Measurements from ENCODE around the gene SEPTIN5. TPM values are rescaled to one million over a fixed set of nuclear protein-coding genes. Genes with fewer than 3 reads are reported as not detected.

Gene SEPTIN5
- total RNA-seq, 1 experiment from 2014 or later: 2.0 TPM

- no peaks in the 10 kb centered on the region for H3F3A ChIP-seq (ENCODE audit: insufficient read depth, low read depth)
- H3K4me3 ChIP-seq: no peak overlapping the region
- no peak overlapping the region for H3K4me2 ChIP-seq
- intact Hi-C loops (cut with micrococcal nuclease; ENCODE audit: unreplicated experiment): loop anchor here (5.0 kb wide), 1 partner anchor 39 kb away; no protein-coding TSS in a partner anchor
- POLR2A ChIA-PET (ENCODE audit: unreplicated experiment): no interaction called here
- no peak for TF ChIP-seq EZH2 (IDR thresholded peaks at IDR 0.05; ENCODE audit: low read depth)
- TF ChIP-seq, protein P1, sequence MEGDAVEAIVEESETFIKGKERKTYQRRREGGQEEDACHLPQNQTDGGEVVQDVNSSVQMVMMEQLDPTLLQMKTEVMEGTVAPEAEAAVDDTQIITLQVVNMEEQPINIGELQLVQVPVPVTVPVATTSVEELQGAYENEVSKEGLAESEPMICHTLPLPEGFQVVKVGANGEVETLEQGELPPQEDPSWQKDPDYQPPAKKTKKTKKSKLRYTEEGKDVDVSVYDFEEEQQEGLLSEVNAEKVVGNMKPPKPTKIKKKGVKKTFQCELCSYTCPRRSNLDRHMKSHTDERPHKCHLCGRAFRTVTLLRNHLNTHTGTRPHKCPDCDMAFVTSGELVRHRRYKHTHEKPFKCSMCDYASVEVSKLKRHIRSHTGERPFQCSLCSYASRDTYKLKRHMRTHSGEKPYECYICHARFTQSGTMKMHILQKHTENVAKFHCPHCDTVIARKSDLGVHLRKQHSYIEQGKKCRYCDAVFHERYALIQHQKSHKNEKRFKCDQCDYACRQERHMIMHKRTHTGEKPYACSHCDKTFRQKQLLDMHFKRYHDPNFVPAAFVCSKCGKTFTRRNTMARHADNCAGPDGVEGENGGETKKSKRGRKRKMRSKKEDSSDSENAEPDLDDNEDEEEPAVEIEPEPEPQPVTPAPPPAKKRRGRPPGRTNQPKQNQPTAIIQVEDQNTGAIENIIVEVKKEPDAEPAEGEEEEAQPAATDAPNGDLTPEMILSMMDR (conservative IDR thresholded peaks at IDR 0.05): no peak
- no TSS peak for BruUV-seq (replicated peaks)
- no peaks in the 10 kb centered on the region for H3K9me3 ChIP-seq (ENCODE audit: insufficient read depth, low read depth)
- no peaks in the 10 kb centered on the region for H3K4me1 ChIP-seq (replicated peaks; ENCODE audit: insufficient read depth)
- CTCF ChIA-PET: no interaction called here
- H3K9me2 ChIP-seq (ENCODE audit: insufficient read depth): no peaks in the 10 kb centered on the region
- no peaks in the 10 kb centered on the region; the same call in 1 of the 2 replicates for H3K27me3 ChIP-seq (ENCODE audit: insufficient read depth, low read depth)
- H3K79me2 ChIP-seq (ENCODE audit: low read depth): no peaks in the 10 kb centered on the region
- no peak overlapping the region for H2AFZ ChIP-seq
- no peaks in the 10 kb centered on the region for H3K36me3 ChIP-seq (ENCODE audit: low read depth)
- no peak overlapping the region for H3K27ac ChIP-seq
- no peak for DNase-seq
- no peaks in the 10 kb centered on the region for H4K20me1 ChIP-seq (ENCODE audit: insufficient read depth)
Measured at GRCh38 chr22:19716829-19717105, 2.5 kb downstream of the SEPTIN5 start.

- Histone ChIP-seq H4K20me1 (ENCODE audit: insufficient read depth) (no peaks in the 10 kb centered on the region), H3F3A (ENCODE audit: insufficient read depth, low read depth) (no peaks in the 10 kb centered on the region), H3K4me2 (no peak overlapping the region), H3K36me3 (ENCODE audit: low read depth) (no peaks in the 10 kb centered on the region), H3K27me3 (ENCODE audit: insufficient read depth, low read depth) (no peaks in the 10 kb centered on the region; the same call in 1 of the 2 replicates), H2AFZ (no peak overlapping the region), H3K27ac (no peak overlapping the region), H3K4me3 (no peak overlapping the region), H3K9me3 (ENCODE audit: insufficient read depth, low read depth) (no peaks in the 10 kb centered on the region), H3K4me1 (replicated peaks; ENCODE audit: insufficient read depth) (no peaks in the 10 kb centered on the region), H3K9me2 (ENCODE audit: insufficient read depth) (no peaks in the 10 kb centered on the region), H3K79me2 (ENCODE audit: low read depth) (no peaks in the 10 kb centered on the region)
- no TSS peak for BruUV-seq (replicated peaks)
- DNase-seq: no peak
- intact Hi-C loops (cut with micrococcal nuclease; ENCODE audit: unreplicated experiment): loop anchor here (5.0 kb wide), 1 partner anchor 40 kb away; no protein-coding TSS in a partner anchor
- ChIA-PET POLR2A (ENCODE audit: unreplicated experiment) (no interaction called here), CTCF (no interaction called here)
- TF ChIP-seq, protein P1 (conservative IDR thresholded peaks at IDR 0.05): no peak
- no peak for TF ChIP-seq EZH2 (IDR thresholded peaks at IDR 0.05; ENCODE audit: low read depth)
Measured at GRCh38 chr22:19717181-19717580, 2.9 kb downstream of the SEPTIN5 start.

- no peaks in the 10 kb centered on the region for H3K79me2 ChIP-seq (ENCODE audit: low read depth)
- H4K20me1 ChIP-seq (ENCODE audit: insufficient read depth): no peaks in the 10 kb centered on the region
- peak overlapping the region; percentile 55; the same call in 1 of the 2 replicates for H3K4me2 ChIP-seq
- no peaks in the 10 kb centered on the region for H3F3A ChIP-seq (ENCODE audit: insufficient read depth, low read depth)
- no peak overlapping the region for H2AFZ ChIP-seq
- H3K4me1 ChIP-seq (replicated peaks; ENCODE audit: insufficient read depth): no peaks in the 10 kb centered on the region
- ChIA-PET CTCF (no interaction called here), POLR2A (ENCODE audit: unreplicated experiment) (no interaction called here)
- no peak overlapping the region for H3K27ac ChIP-seq
- intact Hi-C loops (cut with micrococcal nuclease; ENCODE audit: unreplicated experiment): loop anchor here (5.0 kb wide), 1 partner anchor 41 kb away; no protein-coding TSS in a partner anchor
- TF ChIP-seq EZH2 (IDR thresholded peaks at IDR 0.05; ENCODE audit: low read depth): no peak
- TF ChIP-seq, protein P1 (conservative IDR thresholded peaks at IDR 0.05): peak; percentile 55
- peak overlapping the region; percentile 49; the same call in 1 of the 2 replicates for H3K4me3 ChIP-seq
- H3K36me3 ChIP-seq (ENCODE audit: low read depth): no peaks in the 10 kb centered on the region
- no peaks in the 10 kb centered on the region for H3K9me2 ChIP-seq (ENCODE audit: insufficient read depth)
- H3K9me3 ChIP-seq (ENCODE audit: insufficient read depth, low read depth): no peaks in the 10 kb centered on the region
- no peaks in the 10 kb centered on the region; the same call in 1 of the 2 replicates for H3K27me3 ChIP-seq (ENCODE audit: insufficient read depth, low read depth)
- no TSS peak for BruUV-seq (replicated peaks)
- peak in 1 of 2 experiments; percentile 76 for DNase-seq
Measured at GRCh38 chr22:19717691-19718455, 3.6 kb downstream of the SEPTIN5 start.

All from PC-9 (cell line).